ENCODE results near the gene C4BPB.

Gene C4BPB

DNA sequence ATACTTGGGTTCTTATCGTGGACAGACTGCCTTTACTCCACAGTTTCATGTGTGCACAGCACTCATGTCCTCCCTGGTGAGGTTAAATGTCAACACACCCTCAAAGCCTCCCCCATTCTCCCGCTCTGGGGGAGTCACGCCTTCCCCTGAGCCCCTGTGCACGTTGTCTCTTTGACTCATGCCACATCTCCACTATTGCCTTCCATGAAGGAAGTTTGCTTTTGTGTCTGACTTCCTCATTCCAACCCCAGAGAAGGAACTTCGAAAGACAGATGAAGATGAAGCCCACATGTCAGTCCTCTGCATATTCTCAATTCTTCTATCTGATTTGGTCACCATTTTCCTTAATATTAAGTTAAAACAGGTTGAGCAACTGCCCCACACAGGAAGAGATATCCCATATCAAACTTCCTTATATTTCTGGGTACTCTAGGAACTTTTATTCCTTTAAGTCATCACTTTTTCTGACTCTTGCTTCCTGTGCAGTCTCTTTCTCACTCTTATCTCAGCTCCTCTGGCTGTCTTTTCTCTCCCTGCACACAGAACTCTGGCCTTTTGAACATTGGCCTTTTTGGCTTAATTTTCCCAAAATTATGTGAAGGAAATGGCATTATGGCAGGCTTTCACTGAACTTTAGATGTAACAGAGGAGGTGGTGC lies 56.9 kb downstream of the C4BPB start:
- DNase-seq (ENCODE audit: low spot score): no peak

Measured in cerebellar cortex (tissue), 1 donor.